ENCODE data around the gene COL24A1. TPM values are rescaled to one million over a fixed set of nuclear protein-coding genes. Genes with fewer than 3 reads are reported as not detected.
A peak's percentile ranks its signal among the peaks of the same experiment; 100 is the strongest.

The COL24A1 gene
- total RNA-seq, 4 donors from 2014 or later = 3.7 to 5.3 (median 4.4) TPM

GRCh38 chr1:85708829-85709227 lies 447.7 kb downstream of the COL24A1 start:
- peak overlapping the region; percentile 68 to 80 (median 71) for H3K4me3 ChIP-seq
- intact Hi-C loops (cut with DNase I) = no loop called here
- no peaks in the 10 kb centered on the region for H3K9me3 ChIP-seq
- no peaks in the 10 kb centered on the region for H3K27me3 ChIP-seq
- peaks cover 0 to 24% (median 10%) of the 10 kb centered on the region in 4 donors for H3K36me3 ChIP-seq
- DNase-seq (ENCODE audit: extremely low spot score) = no peak
- TF ChIP-seq POLR2A (IDR thresholded peaks at IDR 0.05; ENCODE audit: low read depth) = no peak
- no peak for TF ChIP-seq EP300 (IDR thresholded peaks at IDR 0.05)
- TF ChIP-seq CTCF (IDR thresholded peaks at IDR 0.05) = no peak
- TF ChIP-seq POLR2AphosphoS5 (IDR thresholded peaks at IDR 0.05) = no peak
- H3K27ac ChIP-seq (replicated peaks in 1 of 4) = peak overlapping the region; percentile 79 to 86 (median 82)
- peaks cover 12 to 25% (median 18%) of the 10 kb centered on the region in 4 donors for H3K4me1 ChIP-seq
- 87% methylated on average over 6 of the region's 6 CpGs for WGBS

DNA sequence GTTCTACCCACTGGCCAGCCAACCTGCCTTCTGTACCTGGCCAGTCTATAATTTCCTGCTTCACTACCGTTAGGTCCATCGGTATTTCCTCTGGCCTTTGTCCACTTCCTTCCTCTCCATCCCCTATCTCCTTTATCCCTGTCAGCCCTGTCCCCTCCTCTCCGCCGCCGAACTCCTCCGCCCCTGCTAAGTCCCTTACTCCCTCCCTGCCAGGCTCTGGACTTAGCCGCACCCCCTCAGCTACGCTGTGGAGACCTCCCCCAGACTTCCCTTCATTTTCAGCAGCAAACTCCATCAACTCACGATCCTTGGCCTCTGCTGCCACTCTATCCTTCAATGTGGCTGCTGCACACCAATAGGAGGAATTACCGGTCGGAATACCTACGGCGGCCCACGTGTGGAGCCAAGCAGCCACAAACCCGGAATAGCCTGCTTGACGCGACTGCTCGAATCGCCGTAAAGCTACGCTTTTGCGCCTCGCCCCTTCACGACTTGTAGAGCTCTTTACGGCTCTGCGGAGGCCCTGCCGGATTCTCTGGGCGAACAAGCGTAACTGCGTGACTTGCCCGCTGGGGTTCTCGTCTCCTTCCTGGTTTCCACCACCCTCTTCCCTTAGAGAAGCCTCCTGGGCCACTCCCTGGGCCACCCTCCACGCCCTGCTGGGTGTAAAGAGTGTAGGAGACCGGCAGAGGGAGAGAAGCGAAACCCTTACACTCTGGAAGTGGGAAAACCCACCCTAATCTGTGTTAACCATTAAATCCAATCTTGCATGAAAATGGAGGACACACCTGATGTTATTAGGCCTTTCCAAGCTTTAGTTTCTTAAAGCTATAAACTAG lies 448.4 kb downstream of the COL24A1 start, which contains the start of gene ZNHIT6:
Gene ZNHIT6 (minus strand): TSS at position 444 of the 839 bp plus-strand sequence. CDS start 149 bp downstream, at position 295.
- WGBS = 3% methylated on average over 30 of the region's 35 CpGs
- Histone ChIP-seq H3K36me3 (peaks cover 0 to 25% (median 11%) of the 10 kb centered on the region in 4 donors), H3K27me3 (no peaks in the 10 kb centered on the region), H3K4me3 (peak within 1 kb of the TSS; percentile 68 to 80 (median 71)), H3K27ac (replicated peaks in 1 of 4) (peak within 1 kb of the TSS; percentile 79 to 86 (median 82)), H3K9me3 (no peaks in the 10 kb centered on the region), H3K4me1 (peaks cover 12 to 25% (median 18%) of the 10 kb centered on the region in 4 donors)
- peak; percentile 85 to 92 for TF ChIP-seq POLR2AphosphoS5 (IDR thresholded peaks at IDR 0.05)
- TF ChIP-seq CTCF (IDR thresholded peaks at IDR 0.05) = peak in 1 of 3 experiments; percentile 55
- TF ChIP-seq POLR2A (IDR thresholded peaks at IDR 0.05; ENCODE audit: low read depth) = no peak
- TF ChIP-seq EP300 (IDR thresholded peaks at IDR 0.05) = no peak
- DNase-seq (ENCODE audit: extremely low spot score) = peak; percentile 96
- intact Hi-C loops (cut with DNase I) = no loop called here

DNA sequence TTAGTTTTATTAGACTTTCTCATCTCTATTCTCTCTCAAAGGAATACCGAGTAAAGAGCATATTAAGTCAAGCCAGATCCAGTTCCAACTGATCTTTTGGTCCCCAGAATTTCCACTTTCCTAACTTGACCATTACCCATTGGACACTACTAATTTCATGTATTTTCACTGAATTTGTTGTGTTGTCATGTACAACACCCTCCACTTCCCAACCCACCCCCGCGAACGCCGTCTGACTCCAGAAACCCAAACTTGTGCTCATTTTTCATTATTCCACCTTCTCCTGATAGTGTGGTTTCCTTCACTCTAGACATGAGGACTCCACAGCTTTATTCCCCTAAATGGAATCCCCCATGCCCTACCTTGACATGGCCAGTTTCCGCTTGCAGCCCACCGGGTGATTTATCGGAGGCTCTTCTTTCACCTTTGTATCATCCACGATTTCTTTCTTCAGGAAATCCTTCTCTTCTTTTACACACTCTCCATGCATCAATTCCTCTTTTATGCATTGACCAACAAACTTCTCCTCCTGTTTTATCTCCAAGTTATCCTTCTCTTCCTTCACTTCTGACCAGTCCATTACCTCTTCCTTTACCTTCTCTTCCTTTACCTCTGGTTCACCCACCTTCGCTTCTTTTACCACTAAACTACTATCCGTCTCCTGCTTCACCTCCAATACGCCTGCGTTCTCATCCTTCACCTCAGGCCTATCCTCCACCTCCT lies 449.1 kb downstream of the COL24A1 start:
- intact Hi-C loops (cut with DNase I) = no loop called here
- Histone ChIP-seq H3K36me3 (peaks cover 0 to 26% (median 11%) of the 10 kb centered on the region in 4 donors), H3K27ac (replicated peaks in 1 of 4) (peak overlapping the region; percentile 79 to 86 (median 82)), H3K4me3 (peak overlapping the region; percentile 68 to 80 (median 71)), H3K4me1 (peaks cover 12 to 25% (median 18%) of the 10 kb centered on the region in 4 donors), H3K27me3 (no peaks in the 10 kb centered on the region), H3K9me3 (no peaks in the 10 kb centered on the region)
- no peak for TF ChIP-seq POLR2AphosphoS5 (IDR thresholded peaks at IDR 0.05)
- no peak for TF ChIP-seq EP300 (IDR thresholded peaks at IDR 0.05)
- no peak for TF ChIP-seq POLR2A (IDR thresholded peaks at IDR 0.05; ENCODE audit: low read depth)
- no peak for DNase-seq (ENCODE audit: extremely low spot score)
- 20% methylated on average over 13 of the region's 13 CpGs for WGBS

DNA sequence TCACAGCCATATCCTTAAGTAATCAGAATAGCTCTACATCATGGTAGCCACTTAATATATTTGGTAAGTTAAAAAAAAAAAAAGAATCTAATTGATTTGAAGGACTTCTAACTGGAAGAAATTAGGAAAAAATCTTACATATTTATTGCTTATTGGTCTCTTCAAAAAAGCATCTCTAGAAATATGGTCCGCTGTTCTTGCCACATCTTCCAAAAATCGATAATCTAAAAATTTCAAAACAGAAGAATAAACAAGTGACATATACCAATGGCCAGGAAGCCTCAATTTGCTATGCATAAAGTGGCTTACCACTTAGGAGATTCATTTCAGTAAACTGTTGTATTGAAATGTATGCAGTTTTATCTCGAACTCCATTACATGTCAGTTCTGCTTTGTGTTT lies 450.6 kb downstream of the COL24A1 start:
- 97% methylated on average over 3 of the region's 3 CpGs for WGBS
- Histone ChIP-seq H3K9me3 (no peaks in the 10 kb centered on the region), H3K4me3 (no peak overlapping the region), H3K36me3 (peaks cover 0 to 41% (median 22%) of the 10 kb centered on the region in 4 donors), H3K4me1 (peaks cover 12 to 25% (median 18%) of the 10 kb centered on the region in 4 donors), H3K27me3 (no peaks in the 10 kb centered on the region), H3K27ac (replicated peaks in 1 of 4) (no peak overlapping the region)
- intact Hi-C loops (cut with DNase I) = no loop called here
- no peak for DNase-seq (ENCODE audit: extremely low spot score)
- TF ChIP-seq CTCF (IDR thresholded peaks at IDR 0.05) = no peak
- no peak for TF ChIP-seq EP300 (IDR thresholded peaks at IDR 0.05)
- TF ChIP-seq POLR2A (IDR thresholded peaks at IDR 0.05; ENCODE audit: low read depth) = no peak

- Histone ChIP-seq H3K27ac (replicated peaks in 1 of 4) (no peak overlapping the region), H3K4me3 (no peak overlapping the region), H3K4me1 (peaks cover 0 to 7% (median 2%) of the 10 kb centered on the region in 4 donors), H3K36me3 (peaks cover 0 to 50% (median 26%) of the 10 kb centered on the region in 4 donors), H3K27me3 (no peaks in the 10 kb centered on the region), H3K9me3 (no peaks in the 10 kb centered on the region)
- WGBS = 89% methylated on average over 4 of the region's 4 CpGs
- TF ChIP-seq POLR2A (IDR thresholded peaks at IDR 0.05; ENCODE audit: low read depth) (no peak), CTCF (IDR thresholded peaks at IDR 0.05) (no peak), EP300 (IDR thresholded peaks at IDR 0.05) (no peak), POLR2AphosphoS5 (IDR thresholded peaks at IDR 0.05) (no peak)
- intact Hi-C loops (cut with DNase I) = no loop called here
- no peak for DNase-seq (ENCODE audit: extremely low spot score)
Observed at GRCh38 chr1:85700422-85700821, 456.1 kb downstream of the COL24A1 start.
